Neural progenitor cell (in vitro differentiated cells): ENCODE results near the gene RPL37. TPM values are rescaled to one million over a fixed set of nuclear protein-coding genes. Genes with fewer than 3 reads are reported as not detected.
"Not testable (repeated sequence)": the region's sequence is repeated elsewhere in the genome, so short reads cannot be mapped to it uniquely, and the experiment has no call there.

Experiments used
- DNase-seq: peaks from one replicate; pipeline ENCODE4 v3.0.0-alpha.2; 2016; ENCODE audit warnings: low spot score
- H2AFZ ChIP-seq: fragments of 200-600 bp; sonication (generic); replicated peaks from 2 replicates; pipeline ENCODE4 v1.6.1; 2016; ENCODE audit warnings: antibody characterized with exemption
- H3F3A ChIP-seq: fragments of 200-600 bp; sonication (generic); 2 replicates; pipeline ENCODE4 v1.6.1; 2016; ENCODE audit warnings: antibody characterized with exemption, low read depth
- H3K27ac ChIP-seq: fragments of 200-600 bp; sonication (generic); 2 replicates; pipeline ENCODE4 v1.5.1; 2016; ENCODE audit warnings: mild to moderate bottlenecking
- H3K27me3 ChIP-seq: fragments of 200-600 bp; sonication (generic); 2 replicates; pipeline ENCODE4 v1.6.1; 2016; ENCODE audit warnings: mild to moderate bottlenecking, moderate library complexity
- H3K36me3 ChIP-seq: fragments of 200-600 bp; sonication (generic); 2 replicates; pipeline ENCODE4 v1.5.1; 2016
- H3K4me1 ChIP-seq: fragments of 200-600 bp; sonication (generic); 2 replicates; pipeline ENCODE4 v1.6.1; 2016; ENCODE audit warnings: mixed run types
- H3K4me2 ChIP-seq: fragments of 200-600 bp; sonication (generic); 2 replicates; pipeline ENCODE4 v1.6.1; 2016
- H3K4me3 ChIP-seq: fragments of 200-600 bp; sonication (generic); 2 replicates; pipeline ENCODE4 v1.5.1; 2016
- H3K79me2 ChIP-seq: fragments of 200-600 bp; sonication (generic); 2 replicates; pipeline ENCODE4 v1.6.1; 2016; ENCODE audit warnings: low read depth
- H3K9ac ChIP-seq: fragments of 200-600 bp; sonication (generic); 2 replicates; pipeline ENCODE4 v1.6.1; 2016
- H3K9me3 ChIP-seq: fragments of 200-600 bp; sonication (generic); 2 replicates; pipeline ENCODE4 v1.5.1; 2016; ENCODE audit warnings: low read depth
- H4K20me1 ChIP-seq: fragments of 200-600 bp; sonication (generic); 2 replicates; pipeline ENCODE4 v1.6.1; 2016; ENCODE audit warnings: low read depth
- H3K27ac Mint-ChIP-seq: 3 replicates; pipeline ENCODE4 v1.8.0; 2021; ENCODE audit warnings: mixed read lengths
- H3K27me3 Mint-ChIP-seq: 2 replicates; pipeline ENCODE4 v1.8.0; 2022; ENCODE audit warnings: low read depth, mild to moderate bottlenecking, inconsistent platforms, moderate library complexity, mixed read lengths; ENCODE audit not compliant: insufficient read depth
- H3K36me3 Mint-ChIP-seq: 3 replicates; pipeline ENCODE4 v1.8.0; 2021; ENCODE audit warnings: mixed read lengths
- H3K4me1 Mint-ChIP-seq: 3 replicates; pipeline ENCODE4 v1.8.0; 2021; ENCODE audit warnings: mixed read lengths
- H3K4me3 Mint-ChIP-seq: 3 replicates; pipeline ENCODE4 v1.8.0; 2021; ENCODE audit warnings: mild to moderate bottlenecking, moderate library complexity, mixed read lengths
- H3K9me3 Mint-ChIP-seq: 3 replicates; pipeline ENCODE4 v1.8.0; 2020; ENCODE audit warnings: mixed read lengths
- CTCF ChIP-seq: fragments of 200-600 bp; sonication (generic); IDR thresholded peaks from 2 replicates; pipeline ENCODE4 v1.5.1; 2017; ENCODE audit warnings: antibody characterized with exemption, mild to moderate bottlenecking
- EZH2 ChIP-seq: fragments of 200-600 bp; sonication (generic); IDR thresholded peaks from 2 replicates; pipeline ENCODE4 v1.6.1; 2017; ENCODE audit warnings: antibody characterized with exemption, mild to moderate bottlenecking, moderate library complexity
- EZH2phosphoT487 ChIP-seq: fragments of 200-600 bp; sonication (generic); IDR thresholded peaks from 2 replicates; pipeline ENCODE4 v1.6.1; 2017; ENCODE audit warnings: antibody characterized with exemption
- total RNA-seq: library from RNA; depleted of rRNA; stranded (reverse); fragments of >200 nt; gene quantifications from 2 replicates; pipeline ENCODE4 v1.2.3, GENCODE V29; 2015; ENCODE audit warnings: low replicate concordance

Gene RPL37
- total RNA-seq, 1 donor from 2014 or later, result 235 TPM

DNA sequence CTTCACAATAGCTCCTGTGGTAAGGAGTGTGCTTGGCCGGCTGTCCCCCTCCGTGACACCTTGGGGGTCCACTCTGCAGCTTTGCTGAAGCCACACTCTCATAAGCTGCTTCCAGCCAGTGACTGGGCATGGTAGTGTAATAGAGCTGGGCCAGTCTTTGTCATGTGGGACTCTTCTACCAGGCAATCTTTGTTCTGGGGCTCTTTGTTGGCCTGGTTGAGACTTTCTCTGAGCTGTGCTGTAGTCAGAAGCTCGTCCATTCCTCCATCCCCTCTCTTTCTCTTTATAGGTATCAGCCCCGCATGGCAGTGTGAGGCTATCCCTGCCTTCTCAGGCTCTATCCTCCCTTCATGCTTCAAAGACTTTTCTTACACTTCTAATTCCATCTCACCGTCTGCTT lies 31.8 kb upstream of the RPL37 start:
- Histone ChIP-seq H3K9me3 (no peaks in the 10 kb centered on the region), H4K20me1 (no peaks in the 10 kb centered on the region), H3K4me1 (no peaks in the 10 kb centered on the region), H3K27ac (no peak overlapping the region), H3K79me2 (no peaks in the 10 kb centered on the region), H3K27me3 (no peaks in the 10 kb centered on the region), H2AFZ (no peak overlapping the region), H3K4me3 (no peak overlapping the region), H3K4me2 (no peak overlapping the region), H3K36me3 (no peaks in the 10 kb centered on the region), H3K9ac (no peak overlapping the region), H3F3A (no peaks in the 10 kb centered on the region)
- TF ChIP-seq EZH2 (no peak), EZH2phosphoT487 (no peak), CTCF (no peak)
- Mint-ChIP-seq H3K4me1 (no peaks in the 10 kb centered on the region), H3K4me3 (no peak overlapping the region), H3K36me3 (peaks cover 3% of the 10 kb centered on the region), H3K27ac (no peak overlapping the region), H3K27me3 (peaks cover 5% of the 10 kb centered on the region), H3K9me3 (peaks cover 13% of the 10 kb centered on the region)
- peak; percentile 16 for DNase-seq

DNA sequence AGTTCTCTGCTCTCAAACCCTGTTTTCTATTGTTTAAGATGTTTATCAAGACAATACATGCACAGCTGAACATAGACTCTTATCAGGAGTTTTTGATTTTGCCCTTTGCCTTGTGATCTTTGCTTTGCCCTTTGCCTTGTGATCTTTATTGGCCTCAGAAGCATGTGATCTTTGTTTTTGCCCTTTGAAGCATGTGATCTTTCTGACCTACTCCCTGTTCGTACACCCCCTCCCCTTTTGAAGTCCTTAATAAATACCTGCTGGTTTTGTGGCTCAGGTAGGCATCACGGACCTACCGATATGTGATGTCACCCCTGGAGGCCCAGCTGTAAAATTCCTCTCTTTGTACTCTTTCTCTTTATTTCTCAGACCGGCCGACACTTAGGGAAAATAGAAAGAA lies 30.0 kb upstream of the RPL37 start:
- H3K79me2 ChIP-seq, H3K4me1 ChIP-seq, H3K9ac ChIP-seq, H3K27ac ChIP-seq, H3K4me3 ChIP-seq, H3K27me3 Mint-ChIP-seq, DNase-seq, H3K36me3 Mint-ChIP-seq, H3K4me2 ChIP-seq, H3K4me1 Mint-ChIP-seq, H3K27me3 ChIP-seq, H3K36me3 ChIP-seq, H3F3A ChIP-seq, H3K27ac Mint-ChIP-seq, H2AFZ ChIP-seq, H4K20me1 ChIP-seq, H3K4me3 Mint-ChIP-seq, H3K9me3 ChIP-seq: not testable (repeated sequence)
- H3K9me3 Mint-ChIP-seq, result peaks cover 13% of the 10 kb centered on the region

DNA sequence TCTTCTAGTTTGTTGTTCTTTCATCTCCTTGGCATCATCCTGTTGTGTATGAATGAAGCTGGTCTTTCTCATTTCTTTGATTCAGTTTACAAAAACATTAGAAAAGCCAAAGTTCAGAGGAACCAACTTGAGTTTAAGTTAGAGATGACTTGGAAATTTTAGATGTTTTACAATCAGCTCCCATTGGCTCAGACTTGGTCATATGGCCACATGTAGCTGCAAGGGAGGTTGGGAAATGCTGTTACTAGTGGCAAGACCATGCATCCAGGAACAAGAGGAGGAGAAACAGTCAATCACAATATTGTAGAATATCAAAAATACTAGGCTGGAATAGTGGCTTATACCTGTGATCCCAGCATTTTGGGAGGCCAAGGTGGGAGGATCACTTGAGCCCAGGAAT lies 25.7 kb upstream of the RPL37 start:
- H3K79me2 ChIP-seq, result no peaks in the 10 kb centered on the region
- Mint-ChIP-seq H3K27ac (no peak overlapping the region), H3K9me3 (peaks cover 13% of the 10 kb centered on the region), H3K4me1 (no peaks in the 10 kb centered on the region), H3K36me3 (peaks cover 3% of the 10 kb centered on the region), H3K4me3 (no peak overlapping the region), H3K27me3 (peaks cover 2% of the 10 kb centered on the region)
- TF ChIP-seq EZH2phosphoT487 (no peak), CTCF (no peak), EZH2 (no peak)
- H2AFZ ChIP-seq, result no peak overlapping the region
- no peaks in the 10 kb centered on the region for H3K36me3 ChIP-seq
- no peak overlapping the region for H3K27ac ChIP-seq
- no peak overlapping the region for H3K4me3 ChIP-seq
- H3K4me1 ChIP-seq, result no peaks in the 10 kb centered on the region
- H4K20me1 ChIP-seq, result no peaks in the 10 kb centered on the region
- no peaks in the 10 kb centered on the region for H3K9me3 ChIP-seq
- no peaks in the 10 kb centered on the region for H3F3A ChIP-seq
- H3K27me3 ChIP-seq, result no peaks in the 10 kb centered on the region
- H3K4me2 ChIP-seq, result no peak overlapping the region
- H3K9ac ChIP-seq, result no peak overlapping the region
- DNase-seq, result no peak

DNA sequence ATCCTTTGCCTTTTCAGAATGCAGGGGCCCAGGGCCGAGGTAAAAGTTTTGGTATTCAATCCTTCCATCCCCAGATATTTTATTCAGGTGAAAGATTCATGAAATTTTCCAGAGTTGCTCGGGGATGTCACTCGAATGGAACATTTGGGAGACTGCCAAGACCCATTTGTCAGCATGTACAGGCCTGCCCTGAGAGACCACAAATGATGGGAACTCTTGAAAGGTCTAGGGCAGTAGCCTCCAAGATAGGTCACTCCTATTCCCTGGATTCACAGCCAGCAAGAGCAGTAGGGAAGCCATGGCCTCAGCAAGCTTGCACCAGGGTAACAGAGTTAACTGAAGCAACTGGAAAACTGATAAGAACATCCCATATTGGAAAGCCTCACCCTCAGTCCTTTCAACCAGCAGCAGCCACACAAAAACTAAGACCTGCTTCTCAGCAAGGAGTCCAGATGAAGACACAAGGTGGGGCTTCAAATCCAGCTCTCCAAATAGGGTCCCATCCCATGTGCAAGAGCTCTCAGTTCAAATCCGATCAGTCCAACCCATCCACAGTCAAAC lies 18.7 kb upstream of the RPL37 start:
- peaks cover 7% of the 10 kb centered on the region for H3K27me3 Mint-ChIP-seq
- H4K20me1 ChIP-seq, result no peaks in the 10 kb centered on the region
- no peaks in the 10 kb centered on the region for H3K4me1 ChIP-seq
- no peaks in the 10 kb centered on the region for H3K9me3 Mint-ChIP-seq
- no peaks in the 10 kb centered on the region for H3K79me2 ChIP-seq
- no peaks in the 10 kb centered on the region for H3K4me1 Mint-ChIP-seq
- H3K27ac Mint-ChIP-seq, result no peak overlapping the region
- H3K9ac ChIP-seq, result no peak overlapping the region
- no peaks in the 10 kb centered on the region for H3F3A ChIP-seq
- H3K4me2 ChIP-seq, result no peak overlapping the region
- no peaks in the 10 kb centered on the region for H3K36me3 Mint-ChIP-seq
- H3K9me3 ChIP-seq, result no peaks in the 10 kb centered on the region
- no peaks in the 10 kb centered on the region for H3K27me3 ChIP-seq
- no peak overlapping the region for H3K4me3 Mint-ChIP-seq
- H3K4me3 ChIP-seq, result no peak overlapping the region
- H3K36me3 ChIP-seq, result no peaks in the 10 kb centered on the region
- DNase-seq, result no peak
- no peak for TF ChIP-seq CTCF
- no peak for TF ChIP-seq EZH2phosphoT487
- no peak for TF ChIP-seq EZH2
- H3K27ac ChIP-seq, result no peak overlapping the region
- H2AFZ ChIP-seq, result no peak overlapping the region
